Tibial nerve (tissue), 4 donors: ENCODE data around the gene RUNX3. TPM values are rescaled to one million over a fixed set of nuclear protein-coding genes. Genes with fewer than 3 reads are reported as not detected.

ENCODE experiments used
- DNase-seq, 2 donors: peaks; one replicate each; pipeline ENCODE4 v3.0.0-alpha.2; 2019; ENCODE audit warnings: low spot score in 2 of 2
- H3K27ac ChIP-seq, 4 donors: fragments of 200-600 bp; sonication (generic) in 3 of 4; one replicate each; pipeline ENCODE4 v1.5.1; 2017 to 2019; ENCODE audit warnings: mild to moderate bottlenecking in 1 of 4
- H3K27me3 ChIP-seq, 2 donors: fragments of 200-600 bp; sonication (generic) in 1 of 2; one replicate each; pipeline versions ENCODE4 v1.5.1 to v1.6.0; 2017 to 2019
- H3K36me3 ChIP-seq, 3 donors: fragments of 200-600 bp; sonication (generic); one replicate each; pipeline ENCODE4 v1.5.1; 2018 to 2019
- H3K4me1 ChIP-seq, 4 donors: fragments of 200-600 bp; sonication (generic) in 3 of 4; one replicate each; pipeline ENCODE4 v1.5.1; 2017 to 2019
- H3K4me3 ChIP-seq, 4 donors: fragments of 200-600 bp; sonication (generic) in 3 of 4; one replicate each; pipeline ENCODE4 v1.5.1; 2017 to 2019; ENCODE audit warnings: mild to moderate bottlenecking in 1 of 4, moderate library complexity in 1 of 4
- H3K9me3 ChIP-seq, 4 donors: fragments of 200-600 bp; sonication (generic) in 3 of 4; one replicate each; pipeline ENCODE4 v1.5.1; 2017 to 2019
- CTCF ChIP-seq, 5 experiments: fragments of 200-600 bp in 3 of 5; fragments of 450-650 bp in 2 of 5; sonication (generic) in 3 of 5; IDR thresholded peaks; one replicate each; pipeline ENCODE4 v1.5.1; 2016 to 2019; ENCODE audit warnings: antibody characterized with exemption in 5 of 5, mild to moderate bottlenecking in 3 of 5, moderate library complexity in 2 of 5
- EP300 ChIP-seq, 2 donors: sonication (generic); formaldehyde crosslinking; IDR thresholded peaks; one replicate each; pipeline ENCODE4 v1.6.1; 2017; ENCODE audit warnings: antibody characterized with exemption in 2 of 2, mild to moderate bottlenecking in 1 of 2
- POLR2A ChIP-seq, 2 donors: fragments of 450-650 bp; IDR thresholded peaks; one replicate each; pipeline ENCODE4 v1.6.1; 2017; ENCODE audit warnings: antibody characterized with exemption in 2 of 2, mild to moderate bottlenecking in 2 of 2, moderate library complexity in 2 of 2
- WGBS, 2 donors: methylation state at CpG; one replicate each; pipeline ENCODE4 v1.1.5; 2018; 5-methylcytosine and 5-hydroxymethylcytosine counted together
- total RNA-seq, 4 donors: library from RNA; depleted of rRNA; stranded (reverse); fragments of >200 nt; gene quantifications; one replicate each; pipeline ENCODE4 v1.1.0, GENCODE V29; 2016

The RUNX3 gene
- total RNA-seq, 4 donors from 2014 or later = 0.22 to 3.3 (median 1.2) TPM

- WGBS, 2 donors = 75 to 83% methylated on average over 1 of the region's 1 CpG
- no peak for DNase-seq
- Histone ChIP-seq H3K36me3 (no peaks in the 10 kb centered on the region), H3K4me1 (no peaks in the 10 kb centered on the region), H3K27me3 (peaks cover 0 to 43% of the 10 kb centered on the region in 2 donors), H3K27ac (no peak overlapping the region), H3K9me3 (no peaks in the 10 kb centered on the region), H3K4me3 (no peak overlapping the region)
- TF ChIP-seq CTCF (IDR thresholded peaks at IDR 0.05) (no peak), EP300 (IDR thresholded peaks at IDR 0.05) (no peak), POLR2A (IDR thresholded peaks at IDR 0.05) (no peak)
Observed at GRCh38 chr1:24873148-24873547, 56.9 kb downstream of the RUNX3 start.

- 73 to 84% methylated on average over 18 to 19 of the region's 19 CpGs for WGBS, 2 donors
- no peak overlapping the region for H3K4me3 ChIP-seq
- no peaks in the 10 kb centered on the region for H3K9me3 ChIP-seq
- TF ChIP-seq CTCF (IDR thresholded peaks at IDR 0.05) = no peak
- TF ChIP-seq EP300 (IDR thresholded peaks at IDR 0.05) = no peak
- no peak for TF ChIP-seq POLR2A (IDR thresholded peaks at IDR 0.05)
- H3K27me3 ChIP-seq = peaks cover 0 to 51% of the 10 kb centered on the region in 2 donors
- no peak for DNase-seq
- H3K27ac ChIP-seq = no peak overlapping the region
- no peaks in the 10 kb centered on the region for H3K4me1 ChIP-seq
- H3K36me3 ChIP-seq = no peaks in the 10 kb centered on the region
Observed at GRCh38 chr1:24872061-24872850, 57.8 kb downstream of the RUNX3 start.

GRCh38 chr1:24871306-24871901 lies 58.7 kb downstream of the RUNX3 start:
- no peaks in the 10 kb centered on the region for H3K36me3 ChIP-seq
- H3K4me1 ChIP-seq = no peaks in the 10 kb centered on the region
- no peak for TF ChIP-seq CTCF (IDR thresholded peaks at IDR 0.05)
- no peak for TF ChIP-seq POLR2A (IDR thresholded peaks at IDR 0.05)
- no peak for TF ChIP-seq EP300 (IDR thresholded peaks at IDR 0.05)
- DNase-seq = no peak
- no peak overlapping the region for H3K27ac ChIP-seq
- H3K27me3 ChIP-seq = peaks cover 0 to 53% of the 10 kb centered on the region in 2 donors
- H3K4me3 ChIP-seq = no peak overlapping the region
- WGBS, 2 donors = 87 to 89% methylated on average over 11 of the region's 11 CpGs
- no peaks in the 10 kb centered on the region for H3K9me3 ChIP-seq

- Histone ChIP-seq H3K9me3 (no peaks in the 10 kb centered on the region), H3K36me3 (no peaks in the 10 kb centered on the region), H3K27me3 (peaks cover 0 to 58% of the 10 kb centered on the region in 2 donors), H3K4me3 (no peak overlapping the region), H3K4me1 (no peaks in the 10 kb centered on the region), H3K27ac (no peak overlapping the region)
- TF ChIP-seq POLR2A (IDR thresholded peaks at IDR 0.05) (no peak), EP300 (IDR thresholded peaks at IDR 0.05) (no peak), CTCF (IDR thresholded peaks at IDR 0.05) (no peak)
- 61 to 62% methylated on average over 16 to 19 of the region's 20 CpGs for WGBS, 2 donors
- no peak for DNase-seq
Observed at GRCh38 chr1:24870551-24871195, 59.4 kb downstream of the RUNX3 start.
